ENCODE results near the gene RNF214. TPM values are rescaled to one million over a fixed set of nuclear protein-coding genes. Genes with fewer than 3 reads are reported as not detected.

Gene RNF214
- total RNA-seq, 1 experiment from 2014 or later = 37.8 TPM

DNA sequence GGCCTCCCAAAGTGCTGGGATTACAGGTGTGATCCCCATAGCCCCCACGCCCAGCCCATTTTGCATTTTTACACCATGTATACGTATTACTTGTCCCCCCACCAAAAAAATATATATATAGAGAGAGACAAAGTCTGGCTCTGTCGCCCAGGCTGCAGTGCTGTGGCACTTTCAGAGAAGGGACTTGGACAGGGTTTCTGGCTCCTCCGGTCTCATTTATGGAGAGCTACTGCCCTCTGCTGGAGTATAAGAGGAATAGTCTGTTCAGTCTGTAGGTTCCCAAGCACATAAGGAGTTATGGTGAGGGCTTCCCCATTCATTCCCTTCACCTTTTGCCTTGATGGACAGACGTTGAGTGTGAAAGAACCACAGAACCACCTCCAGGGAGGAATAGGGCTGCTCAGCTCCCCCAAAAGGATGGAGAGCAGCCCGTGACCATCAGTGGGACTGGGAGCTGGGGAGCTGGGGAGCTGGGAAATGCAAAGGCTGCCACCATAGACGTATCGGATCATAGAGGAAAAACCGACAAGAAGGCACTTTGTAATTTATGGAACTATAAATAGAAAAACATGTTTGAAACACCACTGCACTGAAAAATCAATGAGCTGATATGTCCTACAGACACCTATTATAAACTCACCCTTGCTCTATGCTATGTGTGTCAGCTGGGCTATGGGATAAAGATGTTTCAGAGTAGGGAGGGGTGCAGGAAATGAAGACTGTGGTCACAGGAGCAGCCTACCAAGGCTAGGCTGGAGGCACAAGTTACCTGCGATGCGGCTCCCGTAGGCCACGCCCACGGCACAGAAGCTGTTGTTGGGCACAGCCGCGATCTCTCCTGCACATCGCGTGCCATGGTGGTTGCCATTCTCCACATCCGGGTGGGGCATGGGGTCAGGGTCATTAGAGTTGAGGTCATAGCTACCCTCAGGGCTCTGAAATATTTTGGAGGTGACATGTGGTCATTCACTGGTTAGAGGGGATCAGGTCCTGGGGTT, 5.8 kb upstream of the RNF214 start:
- intact Hi-C loops (cut with micrococcal nuclease; ENCODE audit: unreplicated experiment) = loop anchor here (1.0 to 5.0 kb wide), 5 partner anchors 45 to 494 kb away; partner anchors contain the start of gene APOA5
- peak; percentile 90 for DNase-seq (ENCODE audit: low spot score)
- BruUV-seq (replicated peaks) = no TSS peak
- H3K27me3 ChIP-seq (replicated peaks; ENCODE audit: insufficient read depth, low read depth, low read length, poor library complexity) = no peaks in the 10 kb centered on the region
- TF ChIP-seq, protein P1, sequence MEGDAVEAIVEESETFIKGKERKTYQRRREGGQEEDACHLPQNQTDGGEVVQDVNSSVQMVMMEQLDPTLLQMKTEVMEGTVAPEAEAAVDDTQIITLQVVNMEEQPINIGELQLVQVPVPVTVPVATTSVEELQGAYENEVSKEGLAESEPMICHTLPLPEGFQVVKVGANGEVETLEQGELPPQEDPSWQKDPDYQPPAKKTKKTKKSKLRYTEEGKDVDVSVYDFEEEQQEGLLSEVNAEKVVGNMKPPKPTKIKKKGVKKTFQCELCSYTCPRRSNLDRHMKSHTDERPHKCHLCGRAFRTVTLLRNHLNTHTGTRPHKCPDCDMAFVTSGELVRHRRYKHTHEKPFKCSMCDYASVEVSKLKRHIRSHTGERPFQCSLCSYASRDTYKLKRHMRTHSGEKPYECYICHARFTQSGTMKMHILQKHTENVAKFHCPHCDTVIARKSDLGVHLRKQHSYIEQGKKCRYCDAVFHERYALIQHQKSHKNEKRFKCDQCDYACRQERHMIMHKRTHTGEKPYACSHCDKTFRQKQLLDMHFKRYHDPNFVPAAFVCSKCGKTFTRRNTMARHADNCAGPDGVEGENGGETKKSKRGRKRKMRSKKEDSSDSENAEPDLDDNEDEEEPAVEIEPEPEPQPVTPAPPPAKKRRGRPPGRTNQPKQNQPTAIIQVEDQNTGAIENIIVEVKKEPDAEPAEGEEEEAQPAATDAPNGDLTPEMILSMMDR (conservative IDR thresholded peaks at IDR 0.05; ENCODE audit: low read depth, low read length) = peak; percentile 91
- TF ChIP-seq EZH2 (IDR thresholded peaks at IDR 0.05; ENCODE audit: borderline replicate concordance, low read depth, low read length, poor library complexity, severe bottlenecking) = no peak
- no peak overlapping the region for H3K27ac ChIP-seq (ENCODE audit: low read depth, low read length, poor library complexity, severe bottlenecking)
- peaks cover 3% of the 10 kb centered on the region for H3K36me3 ChIP-seq (ENCODE audit: insufficient read depth, low read length, poor library complexity, severe bottlenecking)
- POLR2A ChIA-PET (ENCODE audit: low non-redundant PET) = no interaction called here
- no peak overlapping the region for H3K4me3 ChIP-seq (ENCODE audit: low read depth, low read length, poor library complexity, severe bottlenecking)
- peaks cover 20% of the 10 kb centered on the region for H3K4me1 ChIP-seq (ENCODE audit: insufficient read depth, low read length, poor library complexity, severe bottlenecking)
- CTCF ChIA-PET = interaction anchor here (0.6 to 1.6 kb wide), 11 partner anchors 8 to 705 kb away, joined by 3 to 9 read pairs (median 4); partner anchors contain the start of genes APOA5 and SIDT2
- no peaks in the 10 kb centered on the region for H3K9me3 ChIP-seq (ENCODE audit: low read depth, low read length, poor library complexity, severe bottlenecking)

DNA sequence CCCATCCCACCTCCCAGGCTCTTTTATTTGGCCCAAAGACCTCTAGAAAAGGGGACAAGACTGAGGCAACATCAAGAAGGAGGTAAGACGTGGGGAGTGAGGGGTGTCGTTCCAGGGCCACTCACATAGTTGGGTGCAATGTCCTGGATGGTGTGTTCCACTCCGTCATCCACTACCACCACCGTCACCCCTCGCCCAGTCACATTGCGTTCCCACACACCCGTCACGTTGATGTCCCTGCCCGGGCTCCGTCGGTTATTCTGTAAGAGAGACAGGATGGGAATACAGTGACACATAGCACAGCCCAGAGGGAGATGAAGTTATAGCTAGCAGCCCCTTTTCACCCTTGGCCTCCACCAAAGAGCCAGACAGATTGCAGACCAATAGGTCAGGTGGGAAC, 4.4 kb upstream of the RNF214 start:
- no peak overlapping the region for H3K27ac ChIP-seq (ENCODE audit: low read depth, low read length, poor library complexity, severe bottlenecking)
- BruUV-seq (replicated peaks) = no TSS peak
- peaks cover 3% of the 10 kb centered on the region for H3K36me3 ChIP-seq (ENCODE audit: insufficient read depth, low read length, poor library complexity, severe bottlenecking)
- no peak overlapping the region for H3K4me3 ChIP-seq (ENCODE audit: low read depth, low read length, poor library complexity, severe bottlenecking)
- intact Hi-C loops (cut with micrococcal nuclease; ENCODE audit: unreplicated experiment) = loop anchor here (5.0 kb wide), 2 partner anchors 351 to 496 kb away; no protein-coding TSS in a partner anchor
- TF ChIP-seq, protein P1 (conservative IDR thresholded peaks at IDR 0.05; ENCODE audit: low read depth, low read length) = no peak
- TF ChIP-seq EZH2 (IDR thresholded peaks at IDR 0.05; ENCODE audit: borderline replicate concordance, low read depth, low read length, poor library complexity, severe bottlenecking) = no peak
- peaks cover 11% of the 10 kb centered on the region for H3K4me1 ChIP-seq (ENCODE audit: insufficient read depth, low read length, poor library complexity, severe bottlenecking)
- H3K27me3 ChIP-seq (replicated peaks; ENCODE audit: insufficient read depth, low read depth, low read length, poor library complexity) = no peaks in the 10 kb centered on the region
- POLR2A ChIA-PET (ENCODE audit: low non-redundant PET) = no interaction called here
- CTCF ChIA-PET = no interaction called here
- DNase-seq (ENCODE audit: low spot score) = no peak
- H3K9me3 ChIP-seq (ENCODE audit: low read depth, low read length, poor library complexity, severe bottlenecking) = no peaks in the 10 kb centered on the region

DNA sequence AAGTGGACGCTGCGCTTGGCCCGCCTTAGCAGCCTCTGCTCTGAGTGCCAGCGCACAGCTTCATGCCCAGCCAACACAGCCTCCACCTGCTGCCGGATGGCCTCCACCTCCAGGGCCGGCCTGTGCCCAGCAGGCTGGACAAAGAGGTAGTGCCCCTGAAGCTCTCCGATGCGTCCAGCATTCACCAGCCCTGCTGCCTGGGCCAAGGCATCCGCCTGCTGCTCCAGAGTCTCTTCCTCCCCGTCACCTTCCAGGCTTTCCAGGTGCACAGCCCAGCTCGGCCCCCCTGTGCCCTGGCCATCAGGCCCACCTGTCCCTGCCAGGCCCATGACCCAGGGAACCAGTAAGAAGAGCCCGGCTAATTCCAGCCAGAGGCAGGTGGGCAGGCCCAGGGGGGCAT, 3.1 kb upstream of the RNF214 start:
- CTCF ChIA-PET = no interaction called here
- intact Hi-C loops (cut with micrococcal nuclease; ENCODE audit: unreplicated experiment) = loop anchor here (5.0 kb wide), 2 partner anchors 352 to 497 kb away; no protein-coding TSS in a partner anchor
- POLR2A ChIA-PET (ENCODE audit: low non-redundant PET) = no interaction called here
- Histone ChIP-seq H3K27me3 (replicated peaks; ENCODE audit: insufficient read depth, low read depth, low read length, poor library complexity) (no peaks in the 10 kb centered on the region), H3K27ac (ENCODE audit: low read depth, low read length, poor library complexity, severe bottlenecking) (no peak overlapping the region), H3K4me3 (ENCODE audit: low read depth, low read length, poor library complexity, severe bottlenecking) (no peak overlapping the region), H3K4me1 (ENCODE audit: insufficient read depth, low read length, poor library complexity, severe bottlenecking) (peaks cover 14% of the 10 kb centered on the region), H3K36me3 (ENCODE audit: insufficient read depth, low read length, poor library complexity, severe bottlenecking) (peaks cover 3% of the 10 kb centered on the region), H3K9me3 (ENCODE audit: low read depth, low read length, poor library complexity, severe bottlenecking) (no peaks in the 10 kb centered on the region)
- DNase-seq (ENCODE audit: low spot score) = no peak
- TF ChIP-seq EZH2 (IDR thresholded peaks at IDR 0.05; ENCODE audit: borderline replicate concordance, low read depth, low read length, poor library complexity, severe bottlenecking) = no peak
- TF ChIP-seq, protein P1 (conservative IDR thresholded peaks at IDR 0.05; ENCODE audit: low read depth, low read length) = no peak
- BruUV-seq (replicated peaks) = no TSS peak
